Body of pancreas (tissue), 4 donors: Measurements from ENCODE around the gene GLIPR1. TPM values are rescaled to one million over a fixed set of nuclear protein-coding genes. Genes with fewer than 3 reads are reported as not detected.

Experiments used
- ATAC-seq: fragments of 150-250 bp; one replicate; pipeline ENCODE4 v1.9.1; 2016
- DNase-seq, 4 donors: peaks; one replicate each; pipeline ENCODE4 v3.0.0-alpha.2; 2019
- H3K27ac ChIP-seq, 4 donors: fragments of 200-600 bp; sonication (generic); 1 replicate in 3 of 4; 2 replicates in 1 of 4; pipeline versions ENCODE4 v1.5.1 to v1.6.1; 2016 to 2019; ENCODE audit warnings: mild to moderate bottlenecking in 1 of 4, mixed read lengths in 1 of 4, moderate library complexity in 1 of 4
- H3K27me3 ChIP-seq, 2 donors: fragments of 200-600 bp; sonication (generic); one replicate each; pipeline ENCODE4 v1.6.0; 2016; ENCODE audit warnings: mild to moderate bottlenecking in 1 of 2
- H3K36me3 ChIP-seq, 2 donors: fragments of 200-600 bp; sonication (generic); replicated peaks in 1 of 2; 2 replicates each; pipeline ENCODE4 v1.5.1; 2016; ENCODE audit warnings: low read depth in 2 of 2; ENCODE audit not compliant: insufficient read depth in 1 of 2
- H3K4me1 ChIP-seq: fragments of 200-600 bp; sonication (generic); one replicate; pipeline ENCODE4 v1.6.0; 2016
- H3K4me3 ChIP-seq, 2 donors: fragments of 200-600 bp; sonication (generic); 1 replicate in 1 of 2; 2 replicates in 1 of 2; pipeline ENCODE4 v1.5.1; 2016 to 2019
- H3K9me3 ChIP-seq, 3 donors: fragments of 200-600 bp; sonication (generic); 1 replicate in 2 of 3; 2 replicates in 1 of 3; pipeline ENCODE4 v1.5.1; 2016
- CTCF ChIP-seq, 7 experiments: fragments of 450-650 bp in 4 of 7; fragments of 200-600 bp in 3 of 7; sonication (generic) in 3 of 7; IDR thresholded peaks; one replicate each; pipeline ENCODE4 v1.5.1; 2016 to 2019; ENCODE audit warnings: antibody characterized with exemption in 7 of 7
- POLR2A ChIP-seq, 3 donors: fragments of 450-650 bp; IDR thresholded peaks; one replicate each; pipeline ENCODE4 v1.6.1; 2016; ENCODE audit warnings: antibody characterized with exemption in 3 of 3, mild to moderate bottlenecking in 2 of 3
- WGBS, 2 donors: methylation state at CpG; one replicate each; pipeline ENCODE4 v1.1.5; 2017; 5-methylcytosine and 5-hydroxymethylcytosine counted together
- intact Hi-C: fragments of 100-400 bp; cut with DNase I; formaldehyde crosslinking; loops from one replicate; pipeline ENCODE4 v1.15.1; 2023
- total RNA-seq, 2 donors: library from RNA; depleted of rRNA; stranded (reverse); fragments of >200 nt; gene quantifications; one replicate each; pipeline ENCODE4 v1.1.0, GENCODE V29; 2016

The GLIPR1 gene
- total RNA-seq, 2 donors from 2014 or later = 5.4 to 6.3 TPM

- no peaks in the 10 kb centered on the region for H3K36me3 ChIP-seq
- intact Hi-C loops = no loop called here
- WGBS, 2 donors = 100% methylated on average over 1 of the region's 1 CpG
- no peak for DNase-seq
- no peak overlapping the region for H3K27ac ChIP-seq
- no peaks in the 10 kb centered on the region for H3K4me1 ChIP-seq
- ATAC-seq = no peak
- H3K9me3 ChIP-seq = no peaks in the 10 kb centered on the region
- no peaks in the 10 kb centered on the region for H3K27me3 ChIP-seq
- no peak for TF ChIP-seq CTCF (IDR thresholded peaks at IDR 0.05)
- no peak for TF ChIP-seq POLR2A (IDR thresholded peaks at IDR 0.05)
- H3K4me3 ChIP-seq = no peak overlapping the region
Observed at GRCh38 chr12:75476071-75476470, 4.5 kb upstream of the GLIPR1 start.

GRCh38 chr12:75477137-75477536 is 3.4 kb upstream of the GLIPR1 start:
- DNase-seq = no peak
- Histone ChIP-seq H3K4me1 (no peaks in the 10 kb centered on the region), H3K4me3 (no peak overlapping the region), H3K27me3 (no peaks in the 10 kb centered on the region), H3K36me3 (no peaks in the 10 kb centered on the region), H3K9me3 (no peaks in the 10 kb centered on the region), H3K27ac (no peak overlapping the region)
- TF ChIP-seq CTCF (IDR thresholded peaks at IDR 0.05) = no peak
- TF ChIP-seq POLR2A (IDR thresholded peaks at IDR 0.05) = no peak
- 57 to 70% methylated on average over 2 of the region's 2 CpGs for WGBS, 2 donors
- no peak for ATAC-seq
- intact Hi-C loops = no loop called here

- Histone ChIP-seq H3K4me1 (no peaks in the 10 kb centered on the region), H3K27me3 (no peaks in the 10 kb centered on the region), H3K36me3 (no peaks in the 10 kb centered on the region), H3K9me3 (no peaks in the 10 kb centered on the region), H3K4me3 (no peak overlapping the region), H3K27ac (peak overlapping the region in 1 of 4 donors; percentile 17)
- intact Hi-C loops = no loop called here
- peak in 1 of 4 donors; percentile 25 for DNase-seq
- TF ChIP-seq CTCF (IDR thresholded peaks at IDR 0.05) (no peak), POLR2A (IDR thresholded peaks at IDR 0.05) (no peak)
- ATAC-seq = no peak
- WGBS, 2 donors = 54% methylated on average over 5 of the region's 5 CpGs
Observed at GRCh38 chr12:75478116-75478794, 2.3 kb upstream of the GLIPR1 start.

GRCh38 chr12:75479963-75480461 is 543 bp upstream of the GLIPR1 start:
- H3K4me1 ChIP-seq = no peaks in the 10 kb centered on the region
- H3K27me3 ChIP-seq = no peaks in the 10 kb centered on the region
- TF ChIP-seq CTCF (IDR thresholded peaks at IDR 0.05) (peak in 1 of 7 experiments; percentile 6), POLR2A (IDR thresholded peaks at IDR 0.05) (no peak)
- peak overlapping the region in 2 of 4 donors; percentile 39 to 60 for H3K27ac ChIP-seq
- no peak overlapping the region for H3K4me3 ChIP-seq
- DNase-seq = no peak
- intact Hi-C loops = no loop called here
- 0 to 19% methylated on average over 2 of the region's 2 CpGs for WGBS, 2 donors
- H3K36me3 ChIP-seq = no peaks in the 10 kb centered on the region
- H3K9me3 ChIP-seq = no peaks in the 10 kb centered on the region
- ATAC-seq = peak; percentile 65
